GM10248 (cell line): ENCODE measurements around the gene FAM227A.
"Not testable (repeated sequence)": the region's sequence is repeated elsewhere in the genome, so short reads cannot be mapped to it uniquely, and the experiment has no call there.

Source experiments
- CTCF ChIA-PET: fragments of 300-600 bp; sonication (Branson Sonifier 250); formaldehyde crosslinking; extraction: SDS; loops from one replicate; lab custom pipeline; 2021; ENCODE audit warnings: antibody characterized with exemption; lab: Yijun Ruan, JAX
- POLR2A ChIA-PET: fragments of 350-650 bp; sonication (Branson Sonifier 250); formaldehyde crosslinking; extraction: SDS; loops from one replicate; lab custom pipeline; 2020; ENCODE audit warnings: antibody characterized with exemption; lab: Yijun Ruan, JAX
- DNase-seq: peaks from one replicate; pipeline ENCODE4 v3.0.0; 2012; ENCODE audit errors: extremely low spot score
- TF ChIP-seq, protein P1 (sequence below): IDR thresholded peaks from 2 replicates; pipeline ENCODE4 v1.5.1; 2012; ENCODE audit warnings: mild to moderate bottlenecking, low read depth; ENCODE audit errors: extremely low read depth, missing control alignments, control extremely low read depth

Gene FAM227A

DNA sequence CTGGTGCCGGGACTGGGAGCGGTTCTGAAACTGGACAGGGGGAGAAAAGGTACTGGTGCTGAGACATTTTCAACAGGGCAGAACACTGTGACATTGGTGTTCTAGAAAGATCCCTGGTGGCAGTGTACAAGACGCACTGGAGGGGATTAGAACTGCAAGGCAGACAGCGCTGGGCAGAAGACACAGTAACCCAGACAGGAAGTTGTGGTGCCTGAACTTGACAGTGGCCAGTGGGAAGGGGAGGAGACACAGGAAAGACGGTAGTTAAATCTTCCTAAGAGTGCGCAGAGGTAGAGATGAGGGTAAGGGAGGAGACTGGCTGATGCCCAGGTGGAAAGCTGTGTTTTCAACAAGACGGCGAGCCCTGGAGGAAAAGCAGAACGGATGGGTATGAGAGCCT lies 24.5 kb downstream of the FAM227A start:
- CTCF ChIA-PET, result interaction anchor here (1.2 kb wide), 1 partner anchor 23 kb away, joined by 3 read pairs; no protein-coding TSS in a partner anchor
- TF ChIP-seq, protein P1, sequence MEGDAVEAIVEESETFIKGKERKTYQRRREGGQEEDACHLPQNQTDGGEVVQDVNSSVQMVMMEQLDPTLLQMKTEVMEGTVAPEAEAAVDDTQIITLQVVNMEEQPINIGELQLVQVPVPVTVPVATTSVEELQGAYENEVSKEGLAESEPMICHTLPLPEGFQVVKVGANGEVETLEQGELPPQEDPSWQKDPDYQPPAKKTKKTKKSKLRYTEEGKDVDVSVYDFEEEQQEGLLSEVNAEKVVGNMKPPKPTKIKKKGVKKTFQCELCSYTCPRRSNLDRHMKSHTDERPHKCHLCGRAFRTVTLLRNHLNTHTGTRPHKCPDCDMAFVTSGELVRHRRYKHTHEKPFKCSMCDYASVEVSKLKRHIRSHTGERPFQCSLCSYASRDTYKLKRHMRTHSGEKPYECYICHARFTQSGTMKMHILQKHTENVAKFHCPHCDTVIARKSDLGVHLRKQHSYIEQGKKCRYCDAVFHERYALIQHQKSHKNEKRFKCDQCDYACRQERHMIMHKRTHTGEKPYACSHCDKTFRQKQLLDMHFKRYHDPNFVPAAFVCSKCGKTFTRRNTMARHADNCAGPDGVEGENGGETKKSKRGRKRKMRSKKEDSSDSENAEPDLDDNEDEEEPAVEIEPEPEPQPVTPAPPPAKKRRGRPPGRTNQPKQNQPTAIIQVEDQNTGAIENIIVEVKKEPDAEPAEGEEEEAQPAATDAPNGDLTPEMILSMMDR, result no peak
- POLR2A ChIA-PET, result no interaction called here
- no peak for DNase-seq

DNA sequence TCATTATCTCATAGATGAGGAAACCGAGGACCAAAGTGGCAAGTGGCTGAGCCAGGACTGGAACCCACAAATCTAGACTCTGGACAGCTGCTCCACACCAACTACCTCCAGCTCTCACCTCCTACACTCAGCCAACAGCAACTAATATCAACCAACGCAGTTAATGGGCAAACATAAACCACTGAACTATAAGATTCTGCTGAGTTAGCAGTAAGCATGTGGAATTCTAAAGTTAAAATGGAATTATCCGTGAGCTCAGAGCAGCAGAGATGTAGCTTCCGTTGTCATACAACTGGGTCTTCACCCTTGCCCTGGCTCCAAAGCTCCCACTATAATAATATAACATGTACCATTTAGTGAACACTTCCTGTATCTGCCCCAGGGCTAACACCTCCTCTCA lies 27.1 kb downstream of the FAM227A start:
- ChIA-PET POLR2A (interaction anchor here (0.6 kb wide), 1 partner anchor 133 kb away, joined by 4 read pairs; no protein-coding TSS in a partner anchor), CTCF (interaction anchor here (0.9 to 3.7 kb wide), 3 partner anchors 10 to 57 kb away, joined by 3 to 12 read pairs (median 3); no protein-coding TSS in a partner anchor)
- DNase-seq, result no peak
- TF ChIP-seq, protein P1, result no peak

DNA sequence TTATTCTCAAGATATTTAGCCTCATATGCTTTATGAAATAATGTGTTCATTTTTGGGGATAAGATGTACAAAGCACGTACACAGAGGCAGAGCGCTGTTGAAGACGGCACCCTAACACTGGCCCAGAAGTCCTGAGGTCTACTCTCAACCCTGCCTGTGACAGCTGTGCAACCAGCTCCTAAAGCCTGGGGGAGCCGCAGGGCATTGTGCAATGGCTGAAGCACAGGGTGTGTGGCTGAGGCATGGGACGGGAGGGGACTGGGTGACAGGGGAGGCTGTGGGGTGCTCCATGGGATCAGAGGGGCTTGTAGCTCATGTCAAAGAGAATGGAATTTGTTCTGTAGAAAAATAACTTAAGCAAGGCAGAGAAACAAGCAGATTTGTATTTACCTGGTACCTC lies 27.7 kb downstream of the FAM227A start:
- TF ChIP-seq, protein P1, result no peak
- ChIA-PET CTCF (interaction anchor here (0.9 to 3.7 kb wide), 3 partner anchors 9 to 56 kb away, joined by 3 to 12 read pairs (median 3); no protein-coding TSS in a partner anchor), POLR2A (interaction anchor here (0.6 kb wide), 1 partner anchor 132 kb away, joined by 4 read pairs; no protein-coding TSS in a partner anchor)
- no peak for DNase-seq

DNA sequence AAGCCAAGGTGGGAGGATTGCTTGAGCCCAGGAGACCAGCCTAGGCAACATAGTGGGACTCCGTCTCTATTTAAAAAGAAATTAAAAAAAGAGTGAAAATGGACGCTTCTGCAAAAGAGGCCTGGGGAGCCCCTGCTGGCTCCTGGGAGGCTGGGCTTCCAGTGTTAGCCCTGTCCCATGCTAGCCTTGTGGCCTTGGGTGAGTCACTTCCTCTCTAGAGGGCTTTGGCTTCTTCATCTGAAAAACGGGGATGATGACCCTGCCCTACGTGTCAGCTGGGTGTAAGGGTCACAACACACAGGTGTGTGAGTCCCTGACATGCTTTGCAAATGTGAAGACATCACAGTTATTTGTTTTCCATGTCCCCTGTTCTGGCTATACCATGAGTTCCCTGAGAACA lies 32.8 kb downstream of the FAM227A start:
- DNase-seq, result no peak
- TF ChIP-seq, protein P1, result no peak
- ChIA-PET CTCF (interaction anchor here (0.8 kb wide), 1 partner anchor 9 kb away, joined by 3 read pairs; no protein-coding TSS in a partner anchor), POLR2A (no interaction called here)

DNA sequence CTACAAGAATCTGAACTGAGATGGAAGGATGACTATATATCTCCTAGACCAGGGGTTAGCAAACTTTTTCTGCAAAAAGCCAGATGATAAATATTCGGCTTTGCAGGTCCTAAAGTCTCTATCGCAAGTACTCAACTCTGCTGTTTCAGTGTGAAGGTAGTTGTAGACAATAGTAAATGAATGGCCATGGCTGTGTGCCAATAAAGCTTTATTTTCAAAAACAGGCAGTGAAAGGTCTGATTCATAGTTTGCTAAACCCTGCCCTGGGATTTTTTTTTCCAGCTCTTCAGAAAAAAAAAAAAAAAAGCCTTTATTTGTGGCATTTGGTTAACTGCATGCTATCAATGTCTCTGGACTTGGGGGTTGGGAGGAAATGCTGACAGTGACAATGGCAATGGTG lies 37.5 kb downstream of the FAM227A start:
- TF ChIP-seq, protein P1, result no peak
- POLR2A ChIA-PET, result no interaction called here
- DNase-seq, result no peak
- CTCF ChIA-PET, result interaction anchor here (1.2 kb wide), 1 partner anchor 10 kb away, joined by 3 read pairs; no protein-coding TSS in a partner anchor

DNA sequence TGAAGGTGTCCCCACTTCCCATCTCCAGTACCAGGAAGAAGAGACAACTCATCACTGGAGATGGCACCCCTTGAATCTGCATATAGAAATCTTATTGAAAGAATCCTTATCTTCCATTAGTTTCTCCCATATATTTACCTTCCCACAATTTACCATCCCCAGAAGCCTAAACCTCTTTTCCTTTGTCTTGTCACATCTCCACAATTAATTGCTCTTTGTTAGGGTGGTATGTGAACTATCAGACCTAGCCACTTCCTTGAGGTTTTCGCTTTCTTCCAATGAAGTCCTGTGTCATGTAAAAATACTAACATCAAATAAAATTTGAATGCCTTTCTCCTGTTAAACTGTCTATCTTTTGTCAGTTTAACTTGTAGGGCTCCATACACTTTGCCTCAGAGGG lies 37.9 kb downstream of the FAM227A start:
- ChIA-PET CTCF (no interaction called here), POLR2A (no interaction called here)
- DNase-seq, result no peak
- TF ChIP-seq, protein P1, result no peak

DNA sequence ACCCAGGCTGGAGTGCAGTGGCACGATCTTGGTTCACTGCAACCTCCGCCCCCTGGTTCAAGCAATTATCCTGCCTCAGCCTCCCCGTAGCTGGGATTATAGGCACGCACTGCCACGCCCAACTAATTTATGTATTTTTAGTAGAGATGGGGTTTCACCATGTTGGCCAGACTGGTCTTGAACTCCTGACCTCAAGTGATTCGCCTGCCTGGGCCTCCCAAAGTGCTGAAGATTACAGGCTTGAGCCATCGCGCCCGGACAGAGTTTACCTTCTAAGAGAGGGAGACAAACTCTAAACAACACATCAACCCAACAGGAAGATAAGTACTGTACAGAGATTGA lies 41.2 kb downstream of the FAM227A start:
- CTCF ChIA-PET, result interaction anchor here (1.3 to 2.9 kb wide), 4 partner anchors 9 to 42 kb away, joined by 4 to 12 read pairs (median 6); no protein-coding TSS in a partner anchor
- DNase-seq, POLR2A ChIA-PET: not testable (repeated sequence)
